Small intestine (tissue), 7 donors: Measurements from ENCODE around the gene ACYP2. TPM values are rescaled to one million over a fixed set of nuclear protein-coding genes. Genes with fewer than 3 reads are reported as not detected.

Experiments
- DNase-seq, 2 donors: peaks; one replicate each; pipeline versions ENCODE4 v3.0.0 to v3.0.0-alpha.2; 2013
- FAIRE-seq: peaks from 2 replicates; lab custom pipeline; 2012; peaks lifted over from hg19 to GRCh38; lab: Jason Lieb, UNC
- H3K27ac ChIP-seq, 3 donors: one replicate each; pipeline ENCODE4 v1.5.1; 2013; ENCODE audit warnings: low read length in 2 of 3, mild to moderate bottlenecking in 2 of 3, control low read depth in 1 of 3, inconsistent platforms in 1 of 3, low read depth in 1 of 3, moderate library complexity in 1 of 3
- H3K27me3 ChIP-seq, 3 donors: one replicate each; pipeline ENCODE4 v1.6.1; 2013; ENCODE audit warnings: low read length in 3 of 3, inconsistent platforms in 1 of 3; ENCODE audit not compliant: control insufficient read depth in 3 of 3, insufficient read depth in 3 of 3
- H3K36me3 ChIP-seq, 3 donors: one replicate each; pipeline ENCODE4 v1.6.1; 2013; ENCODE audit warnings: low read length in 3 of 3, inconsistent platforms in 1 of 3, low read depth in 1 of 3, mild to moderate bottlenecking in 1 of 3, moderate library complexity in 1 of 3; ENCODE audit not compliant: control insufficient read depth in 3 of 3, insufficient read depth in 2 of 3
- H3K4me1 ChIP-seq, 3 donors: one replicate each; pipeline ENCODE4 v1.6.1; 2013; ENCODE audit warnings: low read length in 2 of 3, inconsistent platforms in 1 of 3, low read depth in 1 of 3, mild to moderate bottlenecking in 1 of 3, moderate library complexity in 1 of 3; ENCODE audit not compliant: control insufficient read depth in 3 of 3, insufficient read depth in 2 of 3
- H3K4me3 ChIP-seq, 3 donors: one replicate each; pipeline ENCODE4 v1.5.1; 2013; ENCODE audit warnings: low read length in 3 of 3, control low read depth in 1 of 3, inconsistent platforms in 1 of 3, low read depth in 1 of 3, mild to moderate bottlenecking in 1 of 3, moderate library complexity in 1 of 3
- H3K9me3 ChIP-seq, 2 donors: one replicate each; pipeline ENCODE4 v1.6.1; 2013; ENCODE audit warnings: low read depth in 1 of 2, low read length in 1 of 2; ENCODE audit not compliant: control insufficient read depth in 2 of 2, insufficient read depth in 1 of 2
- WGBS, 3 donors: extraction: QIAGEN DNeasy Blood & Tissue Kit; methylation state at CpG; one replicate each; pipeline ENCODE4 v1.1.7; 2013; 5-methylcytosine and 5-hydroxymethylcytosine counted together
- polyA plus RNA-seq, 4 donors: library from polyadenylated mRNA; stranded (reverse) in 3 of 4; unstranded in 1 of 4; fragments of 200-250 nt in 3 of 4; fragments of 120-200 nt in 1 of 4; gene quantifications; one replicate each; pipeline versions ENCODE4 v1.2.1 to v1.2.3, GENCODE V29; 2013
- donor health status: healthy with polysubstance abuse.
- donor health status: control.
- donor health status: control.
- donor health status: Bipolar disorder and iron deficiency.
- donor health status: healthy.

ACYP2 gene
- polyA plus RNA-seq, 4 donors, result 12.3 to 17.3 (median 13.0) TPM

GRCh38 chr2:54298514-54298913 is 183.1 kb downstream of the ACYP2 start:
- H3K4me3 ChIP-seq, result no peak overlapping the region
- no peaks in the 10 kb centered on the region for H3K4me1 ChIP-seq
- no peak overlapping the region for H3K27ac ChIP-seq
- no peaks in the 10 kb centered on the region for H3K9me3 ChIP-seq
- H3K27me3 ChIP-seq, result no peaks in the 10 kb centered on the region
- no peaks in the 10 kb centered on the region for H3K36me3 ChIP-seq
- FAIRE-seq (no peak), DNase-seq (no peak)
- WGBS, 3 donors, result 89 to 96% (median 95%) methylated on average over 5 of the region's 5 CpGs

DNA sequence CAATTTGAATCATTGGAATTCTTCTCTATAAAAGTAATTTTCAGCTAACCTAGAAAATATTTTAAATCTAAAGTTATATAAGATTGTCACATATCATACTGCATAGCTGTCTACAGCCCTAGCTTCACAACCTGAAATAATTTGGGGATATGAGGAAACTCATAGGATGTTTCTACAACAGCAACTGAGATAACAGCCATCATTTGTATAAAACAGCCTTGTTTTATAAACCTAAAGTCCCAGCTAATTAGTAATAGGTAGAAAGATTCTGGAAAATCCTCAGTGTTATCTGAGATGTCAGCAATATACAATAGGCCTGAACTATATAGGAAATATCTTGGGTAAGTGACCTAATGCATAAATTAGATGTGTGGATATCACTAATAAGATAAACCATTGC is 188.2 kb downstream of the ACYP2 start:
- Histone ChIP-seq H3K27me3 (no peaks in the 10 kb centered on the region), H3K27ac (no peak overlapping the region), H3K4me3 (no peak overlapping the region), H3K9me3 (no peaks in the 10 kb centered on the region), H3K4me1 (no peaks in the 10 kb centered on the region), H3K36me3 (no peaks in the 10 kb centered on the region)
- DNase-seq (no peak), FAIRE-seq (no peak)

- Histone ChIP-seq H3K4me3 (no peak overlapping the region), H3K27ac (no peak overlapping the region), H3K9me3 (no peaks in the 10 kb centered on the region), H3K36me3 (no peaks in the 10 kb centered on the region), H3K4me1 (no peaks in the 10 kb centered on the region), H3K27me3 (no peaks in the 10 kb centered on the region)
- FAIRE-seq (no peak), DNase-seq (no peak)
- WGBS, 3 donors, result 86 to 91% (median 89%) methylated on average over 3 of the region's 3 CpGs
These were observed 191.1 kb downstream of the ACYP2 start for GRCh38 chr2:54306556-54306955.

- DNase-seq (no peak), FAIRE-seq (no peak)
- Histone ChIP-seq H3K36me3 (no peaks in the 10 kb centered on the region), H3K4me3 (no peak overlapping the region), H3K9me3 (no peaks in the 10 kb centered on the region), H3K4me1 (no peaks in the 10 kb centered on the region), H3K27me3 (no peaks in the 10 kb centered on the region), H3K27ac (no peak overlapping the region)
- 86 to 94% (median 92%) methylated on average over 6 of the region's 6 CpGs for WGBS, 3 donors
These were observed 192.8 kb downstream of the ACYP2 start for GRCh38 chr2:54308186-54308585.

- 59 to 76% (median 60%) methylated on average over 2 of the region's 2 CpGs for WGBS, 3 donors
- no peaks in the 10 kb centered on the region for H3K27me3 ChIP-seq
- FAIRE-seq (no peak), DNase-seq (no peak)
- H3K4me1 ChIP-seq, result no peaks in the 10 kb centered on the region
- no peak overlapping the region for H3K27ac ChIP-seq
- H3K4me3 ChIP-seq, result no peak overlapping the region
- H3K9me3 ChIP-seq, result no peaks in the 10 kb centered on the region
- H3K36me3 ChIP-seq, result no peaks in the 10 kb centered on the region
These were observed 193.4 kb downstream of the ACYP2 start for GRCh38 chr2:54308782-54309181.

DNA sequence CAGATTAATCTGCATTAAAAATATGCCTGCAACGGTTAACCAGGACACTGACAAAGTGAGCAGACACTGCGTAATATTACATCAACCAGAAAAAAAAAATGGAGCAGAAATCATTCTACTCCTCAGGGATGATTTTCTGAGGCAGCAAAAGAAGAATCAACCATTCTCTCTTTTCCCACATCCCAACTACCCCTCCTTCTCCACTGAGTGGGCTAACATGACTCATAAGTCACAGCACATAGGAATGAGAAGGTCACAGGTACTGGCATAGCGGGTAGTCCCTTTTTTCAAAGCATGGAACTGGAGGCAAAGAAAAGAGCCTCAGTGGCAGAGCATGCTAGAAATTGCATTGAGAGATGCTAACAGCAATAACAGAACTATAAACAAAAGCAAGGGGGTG is 194.9 kb downstream of the ACYP2 start:
- no peak for FAIRE-seq
- Histone ChIP-seq H3K4me1 (no peaks in the 10 kb centered on the region), H3K9me3 (no peaks in the 10 kb centered on the region), H3K27ac (no peak overlapping the region), H3K36me3 (no peaks in the 10 kb centered on the region), H3K27me3 (no peaks in the 10 kb centered on the region), H3K4me3 (no peak overlapping the region)
- no peak for DNase-seq
- 82 to 87% (median 86%) methylated on average over 3 of the region's 3 CpGs for WGBS, 3 donors

GRCh38 chr2:54310961-54311360 is 195.5 kb downstream of the ACYP2 start:
- H3K9me3 ChIP-seq, result no peaks in the 10 kb centered on the region
- no peak for FAIRE-seq
- WGBS, 3 donors, result 62 to 67% (median 66%) methylated on average over 2 of the region's 2 CpGs
- no peak for DNase-seq
- H3K27ac ChIP-seq, result no peak overlapping the region
- H3K4me3 ChIP-seq, result no peak overlapping the region
- no peaks in the 10 kb centered on the region for H3K4me1 ChIP-seq
- no peaks in the 10 kb centered on the region for H3K36me3 ChIP-seq
- no peaks in the 10 kb centered on the region for H3K27me3 ChIP-seq

DNA sequence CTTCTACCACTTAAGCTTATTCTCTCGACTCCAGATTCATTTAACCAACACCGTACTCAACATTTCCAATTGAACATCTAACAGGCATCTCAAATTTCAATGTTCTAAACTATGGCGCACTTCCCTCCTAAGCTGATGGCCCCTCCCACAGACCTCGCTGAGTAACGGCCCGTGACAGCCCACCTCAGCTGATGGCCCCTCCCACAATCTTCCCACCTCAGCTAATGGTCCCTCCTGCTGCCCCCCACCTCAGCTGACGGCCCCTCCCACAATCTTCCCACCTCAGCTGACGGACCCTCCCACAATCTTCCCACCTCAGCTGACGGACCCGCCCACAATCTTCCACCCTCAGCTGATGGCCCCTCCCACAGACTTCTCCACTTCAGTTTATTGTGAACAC is 197.7 kb downstream of the ACYP2 start:
- H3K36me3 ChIP-seq, result no peaks in the 10 kb centered on the region
- DNase-seq (no peak), FAIRE-seq (no peak)
- no peaks in the 10 kb centered on the region for H3K4me1 ChIP-seq
- H3K27ac ChIP-seq, result no peak overlapping the region
- WGBS, 3 donors, result 77 to 90% (median 88%) methylated on average over 10 of the region's 10 CpGs
- H3K27me3 ChIP-seq, result no peaks in the 10 kb centered on the region
- H3K9me3 ChIP-seq, result no peaks in the 10 kb centered on the region
- H3K4me3 ChIP-seq, result no peak overlapping the region

- no peaks in the 10 kb centered on the region for H3K4me1 ChIP-seq
- no peak overlapping the region for H3K4me3 ChIP-seq
- no peaks in the 10 kb centered on the region for H3K9me3 ChIP-seq
- DNase-seq (no peak), FAIRE-seq (no peak)
- no peaks in the 10 kb centered on the region for H3K36me3 ChIP-seq
- WGBS, 3 donors, result 73 to 76% (median 73%) methylated on average over 2 of the region's 2 CpGs
- H3K27ac ChIP-seq, result no peak overlapping the region
- no peaks in the 10 kb centered on the region for H3K27me3 ChIP-seq
These were observed 202.6 kb downstream of the ACYP2 start for GRCh38 chr2:54317973-54318372.
